ENCODE measurements around the gene PLCG2. TPM values are rescaled to one million over a fixed set of nuclear protein-coding genes. Genes with fewer than 3 reads are reported as not detected.

The PLCG2 gene
- polyA plus RNA-seq, 2 of the 4 experiments (the other 2 are of a cell fraction) = 2.8 to 6.0 TPM

- FAIRE-seq (no peak), ATAC-seq (no peak), DNase-seq (ENCODE audit: low read depth in 1 of 2, low spot score in 1 of 2) (no peak)
- no peak overlapping the region for H3K27ac ChIP-seq
- no peak overlapping the region for H3K4me3 ChIP-seq
- CTCF ChIA-PET = interaction anchor here (1.6 to 3.9 kb wide), 3 partner anchors 11 to 15 kb away, joined by 5 to 13 read pairs (median 7); no protein-coding TSS in a partner anchor
- no peaks in the 10 kb centered on the region for H3K4me1 ChIP-seq
- H3K9me3 ChIP-seq = no peaks in the 10 kb centered on the region
- H3K4me2 ChIP-seq = no peak overlapping the region
- POLR2A ChIA-PET = no interaction called here
- TF ChIP-seq RNF2 (IDR thresholded peaks at IDR 0.05; ENCODE audit: borderline replicate concordance, low read depth) = no peak
- no peak for TF ChIP-seq RCOR1 (IDR thresholded peaks at IDR 0.05; ENCODE audit: low read depth, low read length)
- 61% methylated on average over 9 of the region's 9 CpGs for WGBS (ENCODE audit: missing lambda C conversion rate)
Observed at GRCh38 chr16:81902025-81902424, 122.9 kb downstream of the PLCG2 start.

- Histone ChIP-seq H3K4me1 (no peaks in the 10 kb centered on the region), H3K4me2 (no peak overlapping the region), H3K27ac (no peak overlapping the region), H3K9me3 (no peaks in the 10 kb centered on the region), H3K4me3 (no peak overlapping the region)
- FAIRE-seq = no peak
- no peak for TF ChIP-seq RNF2 (IDR thresholded peaks at IDR 0.05; ENCODE audit: borderline replicate concordance, low read depth)
- TF ChIP-seq E2F6 (IDR thresholded peaks at IDR 0.05; ENCODE audit: borderline replicate concordance, low read depth) = no peak
- TF ChIP-seq BHLHE40 (IDR thresholded peaks at IDR 0.05; ENCODE audit: low read depth, low read length) = no peak
- TF ChIP-seq POLR2AphosphoS2 (conservative IDR thresholded peaks at IDR 0.05; ENCODE audit: low read length) = no peak
- no peak for TF ChIP-seq ZFP36 (IDR thresholded peaks at IDR 0.05; ENCODE audit: borderline replicate concordance, partially characterized antibody)
- TF ChIP-seq ELK1 (IDR thresholded peaks at IDR 0.05; ENCODE audit: low read depth, low read length) = no peak
- no peak for TF ChIP-seq ZSCAN20 (CRISPR knock-in tag; IDR thresholded peaks at IDR 0.05)
- TF ChIP-seq MYC (IDR thresholded peaks at IDR 0.05; ENCODE audit: borderline replicate concordance, low read length) = no peak
- TF ChIP-seq NPAS2 (CRISPR knock-in tag; IDR thresholded peaks at IDR 0.05; ENCODE audit: borderline replicate concordance) = no peak
- no peak for TF ChIP-seq HDAC2 (IDR thresholded peaks at IDR 0.05)
- no peak for TF ChIP-seq CHD4 (IDR thresholded peaks at IDR 0.05; ENCODE audit: borderline replicate concordance)
- TF ChIP-seq EHF (CRISPR knock-in tag; IDR thresholded peaks at IDR 0.05) = no peak
- TF ChIP-seq RFX5 (IDR thresholded peaks at IDR 0.05) = no peak
- POLR2A ChIA-PET = no interaction called here
- 75% methylated on average over 8 of the region's 8 CpGs for WGBS (ENCODE audit: missing lambda C conversion rate)
- DNase-seq (ENCODE audit: low read depth in 1 of 2, low spot score in 1 of 2) = no peak
- CTCF ChIA-PET = interaction anchor here (1.2 to 3.9 kb wide), 3 partner anchors 17 to 326 kb away, joined by 3 to 13 read pairs (median 7); no protein-coding TSS in a partner anchor
- ATAC-seq = no peak
Observed at GRCh38 chr16:81904320-81904719, 125.2 kb downstream of the PLCG2 start.

GRCh38 chr16:81905277-81905676 is 126.2 kb downstream of the PLCG2 start:
- CTCF ChIA-PET = interaction anchor here (0.6 to 1.8 kb wide), 2 partner anchors 10 to 716 kb away, joined by 5 read pairs; no protein-coding TSS in a partner anchor
- Histone ChIP-seq H3K4me1 (no peaks in the 10 kb centered on the region), H3K4me2 (no peak overlapping the region), H3K9me3 (no peaks in the 10 kb centered on the region), H3K27ac (no peak overlapping the region), H3K4me3 (no peak overlapping the region)
- POLR2A ChIA-PET = no interaction called here
- WGBS (ENCODE audit: missing lambda C conversion rate) = 69% methylated on average over 7 of the region's 7 CpGs
- ATAC-seq = no peak
- FAIRE-seq = no peak
- no peak for TF ChIP-seq NR3C1 (IDR thresholded peaks at IDR 0.05)
- TF ChIP-seq HEYL (CRISPR knock-in tag; IDR thresholded peaks at IDR 0.05) = no peak
- no peak for TF ChIP-seq ZNF302 (CRISPR knock-in tag; IDR thresholded peaks at IDR 0.05)
- TF ChIP-seq FOSL2 (IDR thresholded peaks at IDR 0.05) = no peak
- TF ChIP-seq FOSL2 (CRISPR knock-in tag; IDR thresholded peaks at IDR 0.05) = no peak
- no peak for DNase-seq (ENCODE audit: low read depth in 1 of 2, low spot score in 1 of 2)

GRCh38 chr16:81907681-81908080 is 128.6 kb downstream of the PLCG2 start:
- DNase-seq (ENCODE audit: low read depth in 1 of 2, low spot score in 1 of 2) (no peak), ATAC-seq (no peak), FAIRE-seq (no peak)
- H3K27ac ChIP-seq = no peak overlapping the region
- no peaks in the 10 kb centered on the region for H3K4me1 ChIP-seq
- WGBS (ENCODE audit: missing lambda C conversion rate) = 72% methylated on average over 8 of the region's 8 CpGs
- H3K9me3 ChIP-seq = no peaks in the 10 kb centered on the region
- ChIA-PET POLR2A (no interaction called here), CTCF (interaction anchor here (1.1 to 2.8 kb wide), 3 partner anchors 18 to 548 kb away, joined by 3 to 9 read pairs (median 6); no protein-coding TSS in a partner anchor)
- no peak overlapping the region for H3K4me3 ChIP-seq
- no peak overlapping the region for H3K4me2 ChIP-seq
- no peak for TF ChIP-seq RARB (CRISPR knock-in tag; IDR thresholded peaks at IDR 0.05)
- TF ChIP-seq ELK1 (IDR thresholded peaks at IDR 0.05; ENCODE audit: low read depth, low read length) = no peak
- no peak for TF ChIP-seq HES2 (IDR thresholded peaks at IDR 0.05)
